BJ (cell line): ENCODE measurements around the gene PRKAR2B. TPM values are rescaled to one million over a fixed set of nuclear protein-coding genes. Genes with fewer than 3 reads are reported as not detected.

Source experiments
- CTCF ChIA-PET: fragments of 350-600 bp; formaldehyde crosslinking; extraction: SDS; loops from one replicate; lab custom pipeline; 2021; ENCODE audit warnings: antibody characterized with exemption, inconsistent platforms; lab: Yijun Ruan, JAX
- POLR2A ChIA-PET: fragments of 300-600 bp; sonication (Branson Sonifier 250); formaldehyde crosslinking; extraction: SDS; loops from one replicate; lab custom pipeline; 2021; ENCODE audit warnings: antibody characterized with exemption; lab: Charles Lee
- DNase-seq: peaks from one replicate; pipeline ENCODE4 v3.0.0-alpha.2; 2011; ENCODE audit warnings: low read depth
- H3K27me3 ChIP-seq: 2 replicates; pipeline ENCODE4 v1.6.0; 2011; ENCODE audit warnings: low read length; ENCODE audit not compliant: control insufficient read depth, insufficient read depth
- H3K36me3 ChIP-seq: 2 replicates; pipeline ENCODE4 v1.5.1; 2011; ENCODE audit warnings: low read length; ENCODE audit not compliant: control insufficient read depth, insufficient read depth
- H3K4me3 ChIP-seq: 2 replicates; pipeline ENCODE4 v1.5.1; 2011; ENCODE audit warnings: low read depth, mild to moderate bottlenecking, control low read depth, low read length
- polyA plus RNA-seq: library from polyadenylated mRNA; depleted of rRNA; stranded (reverse); fragments of >200 nt; gene quantifications from 2 replicates; pipeline ENCODE4 v1.2.3, GENCODE V29; 2011
- TF ChIP-seq, protein P1 (sequence below): IDR thresholded peaks from 2 replicates; pipeline ENCODE4 v1.5.1; 2011; ENCODE audit warnings: low read depth, mild to moderate bottlenecking, control low read depth, inconsistent platforms, low read length, moderate library complexity; ENCODE audit not compliant: insufficient read depth

Gene PRKAR2B
- polyA plus RNA-seq, 1 experiment = 2.6 TPM

DNA sequence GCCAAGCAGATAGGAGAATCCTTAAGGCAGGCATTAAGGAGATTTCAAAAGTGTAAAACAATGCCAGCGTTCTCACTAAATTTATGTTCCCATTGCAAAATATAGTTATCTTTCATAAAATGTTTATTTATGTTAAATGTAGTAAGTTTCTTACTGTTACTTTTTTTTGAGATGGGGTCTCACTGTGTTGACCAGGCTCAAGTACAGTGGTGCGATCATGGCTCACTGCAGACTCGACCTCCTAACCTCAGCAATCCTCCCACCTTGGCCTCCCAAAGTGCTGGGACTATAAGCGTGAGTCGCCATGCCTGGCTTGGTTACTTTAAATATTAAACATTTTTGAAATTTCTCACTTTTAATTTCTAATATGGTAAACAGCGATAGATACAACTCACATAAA is 31.8 kb upstream of the PRKAR2B start:
- Histone ChIP-seq H3K4me3 (no peak overlapping the region), H3K27me3 (no peaks in the 10 kb centered on the region; the same call in 1 of the 2 replicates), H3K36me3 (no peaks in the 10 kb centered on the region)
- TF ChIP-seq, protein P1, sequence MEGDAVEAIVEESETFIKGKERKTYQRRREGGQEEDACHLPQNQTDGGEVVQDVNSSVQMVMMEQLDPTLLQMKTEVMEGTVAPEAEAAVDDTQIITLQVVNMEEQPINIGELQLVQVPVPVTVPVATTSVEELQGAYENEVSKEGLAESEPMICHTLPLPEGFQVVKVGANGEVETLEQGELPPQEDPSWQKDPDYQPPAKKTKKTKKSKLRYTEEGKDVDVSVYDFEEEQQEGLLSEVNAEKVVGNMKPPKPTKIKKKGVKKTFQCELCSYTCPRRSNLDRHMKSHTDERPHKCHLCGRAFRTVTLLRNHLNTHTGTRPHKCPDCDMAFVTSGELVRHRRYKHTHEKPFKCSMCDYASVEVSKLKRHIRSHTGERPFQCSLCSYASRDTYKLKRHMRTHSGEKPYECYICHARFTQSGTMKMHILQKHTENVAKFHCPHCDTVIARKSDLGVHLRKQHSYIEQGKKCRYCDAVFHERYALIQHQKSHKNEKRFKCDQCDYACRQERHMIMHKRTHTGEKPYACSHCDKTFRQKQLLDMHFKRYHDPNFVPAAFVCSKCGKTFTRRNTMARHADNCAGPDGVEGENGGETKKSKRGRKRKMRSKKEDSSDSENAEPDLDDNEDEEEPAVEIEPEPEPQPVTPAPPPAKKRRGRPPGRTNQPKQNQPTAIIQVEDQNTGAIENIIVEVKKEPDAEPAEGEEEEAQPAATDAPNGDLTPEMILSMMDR = no peak
- CTCF ChIA-PET = no interaction called here
- DNase-seq = no peak
- POLR2A ChIA-PET = no interaction called here

GRCh38 chr7:107014387-107015023 is 30.0 kb upstream of the PRKAR2B start:
- ChIA-PET POLR2A (no interaction called here), CTCF (interaction anchor here (0.6 kb wide), 1 partner anchor 644 kb away, joined by 3 read pairs; no protein-coding TSS in a partner anchor)
- H3K27me3 ChIP-seq = no peaks in the 10 kb centered on the region; the same call in 1 of the 2 replicates
- DNase-seq = no peak
- TF ChIP-seq, protein P1 = no peak
- H3K36me3 ChIP-seq = no peaks in the 10 kb centered on the region
- no peak overlapping the region for H3K4me3 ChIP-seq

DNA sequence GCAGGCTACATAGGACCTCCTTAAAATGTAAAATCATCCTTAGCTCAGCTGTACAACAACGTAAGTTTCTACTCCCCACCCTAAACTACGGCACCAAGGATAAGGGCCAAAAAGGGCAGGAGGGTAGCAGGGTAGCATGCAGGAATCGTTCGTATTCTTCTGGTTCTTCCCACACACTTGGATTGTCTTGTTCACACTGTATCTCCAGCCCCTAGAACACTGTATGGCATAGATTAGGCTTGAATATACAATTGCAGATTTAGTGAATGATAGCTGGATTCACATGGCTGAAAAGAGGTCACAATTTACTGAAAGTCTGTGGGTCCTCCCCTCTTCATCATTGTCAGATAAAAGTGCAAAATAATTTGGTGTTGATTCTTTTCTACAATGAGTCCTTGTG is 28.2 kb upstream of the PRKAR2B start:
- TF ChIP-seq, protein P1 = no peak
- no peak overlapping the region for H3K4me3 ChIP-seq
- H3K27me3 ChIP-seq = peaks cover 3% of the 10 kb centered on the region; the same call in 1 of the 2 replicates
- POLR2A ChIA-PET = no interaction called here
- CTCF ChIA-PET = no interaction called here
- no peak for DNase-seq
- no peaks in the 10 kb centered on the region for H3K36me3 ChIP-seq

DNA sequence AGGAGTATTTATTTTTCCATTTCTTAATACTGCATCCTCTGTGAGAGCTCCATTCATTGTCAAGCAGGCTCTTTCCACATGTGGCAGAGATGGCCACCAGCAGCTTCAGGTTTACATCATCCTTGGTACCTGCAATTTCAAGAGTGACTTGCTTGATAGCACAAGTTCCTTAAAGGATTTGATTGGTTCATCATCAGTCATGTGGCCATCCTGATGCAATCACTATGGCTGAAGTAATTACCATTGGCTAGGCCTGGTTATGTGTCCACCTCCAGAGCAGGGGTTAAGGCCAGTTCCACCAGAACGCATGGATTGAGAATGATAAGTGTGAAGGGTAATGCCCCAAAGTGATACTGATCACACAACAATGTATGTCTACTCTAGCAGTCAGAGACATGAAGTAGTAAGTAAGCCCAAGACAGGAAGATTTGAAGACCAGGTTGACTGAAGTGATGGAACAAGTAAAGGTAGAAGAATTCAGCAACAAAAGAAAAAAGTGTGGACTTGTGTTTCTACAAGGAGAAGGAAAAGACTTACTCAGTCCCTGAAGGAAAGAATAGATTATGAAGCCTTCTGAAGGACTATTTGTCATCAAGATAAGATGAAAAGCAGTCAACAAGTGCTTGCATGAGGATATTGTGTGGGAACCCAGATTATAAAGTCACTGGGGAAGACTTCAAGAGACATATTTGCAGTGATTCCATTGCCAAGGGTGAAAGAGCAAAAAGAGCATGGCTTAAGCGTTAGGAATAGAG is 26.4 kb upstream of the PRKAR2B start:
- POLR2A ChIA-PET = no interaction called here

DNA sequence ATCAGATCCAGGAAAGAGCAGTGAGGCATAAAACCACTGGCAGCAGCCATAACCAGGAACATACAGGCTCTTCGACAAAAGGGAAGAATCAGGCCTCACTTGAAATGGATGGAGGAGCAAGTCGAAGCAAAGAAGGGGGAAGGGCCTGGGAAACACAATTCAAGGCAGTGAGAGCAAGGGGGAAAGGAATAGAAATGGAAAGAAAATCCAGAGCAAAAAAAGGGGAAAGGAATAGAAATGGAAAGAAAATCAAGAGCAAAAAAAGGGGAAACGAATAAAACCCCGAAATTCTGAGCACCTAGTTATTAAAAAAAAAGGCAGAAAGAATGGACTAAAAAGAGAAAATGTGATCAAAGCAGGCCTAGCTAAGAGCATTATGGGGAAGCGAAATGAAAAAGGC is 24.1 kb upstream of the PRKAR2B start:
- ChIA-PET POLR2A (no interaction called here), CTCF (interaction anchor here (1.0 to 2.0 kb wide), 2 partner anchors 12 to 61 kb away, joined by 5 to 6 read pairs; no protein-coding TSS in a partner anchor)
- Histone ChIP-seq H3K36me3 (no peaks in the 10 kb centered on the region), H3K4me3 (no peak overlapping the region), H3K27me3 (peaks cover 3% of the 10 kb centered on the region; the same call in 1 of the 2 replicates)
- TF ChIP-seq, protein P1 = no peak
- DNase-seq = no peak

More for the DNA sequence above, 26.4 kb upstream of the PRKAR2B start:
- peaks cover 3% of the 10 kb centered on the region; the same call in 1 of the 2 replicates for H3K27me3 ChIP-seq
- no peaks in the 10 kb centered on the region for H3K36me3 ChIP-seq
- TF ChIP-seq, protein P1 = no peak
- CTCF ChIA-PET = no interaction called here
- DNase-seq = no peak
- no peak overlapping the region for H3K4me3 ChIP-seq
